ENCODE results near the gene IER5. TPM values are rescaled to one million over a fixed set of nuclear protein-coding genes. Genes with fewer than 3 reads are reported as not detected.
"Not testable (repeated sequence)": the region's sequence is repeated elsewhere in the genome, so short reads cannot be mapped to it uniquely, and the experiment has no call there.

IER5 gene
- total RNA-seq (81.8 TPM), polyA plus RNA-seq (10 to 100 TPM in 1 of 4 donors, 1 to 10 TPM in 3; 6.5 to 14.2 (median 7.7) TPM)

GRCh38 chr1:181088079-181089016 lies at the start of gene IER5:
IER5 (plus strand) TSS chr1:181088700; CDS start chr1:181088903, 203 bp downstream.
- ATAC-seq (ENCODE audit: low read depth in 2 of 2) (peak; percentile 81 to 84), DNase-seq (peak; percentile 93 to 98 (median 96))
- Histone ChIP-seq H3K27me3 (ENCODE audit: control insufficient read depth, insufficient read depth, low read length) (no peaks in the 10 kb centered on the region), H3K9me3 (ENCODE audit: control insufficient read depth in 2 of 2, low read length in 2 of 2) (no peaks in the 10 kb centered on the region), H3K4me1 (ENCODE audit: control insufficient read depth, insufficient read depth, low read length, poor library complexity, severe bottlenecking) (peaks cover 39% of the 10 kb centered on the region), H3K36me3 (ENCODE audit: control insufficient read depth, insufficient read depth, low read length) (no peaks in the 10 kb centered on the region), H3K4me3 (ENCODE audit: low read depth, low read length) (peak within 1 kb of the TSS; percentile 96), H3K27ac (ENCODE audit: insufficient read depth, low read length, poor library complexity, severe bottlenecking) (peak within 1 kb of the TSS; percentile 97)
- peaks cover 8% of the 10 kb centered on the region for H3K27me3 Mint-ChIP-seq
- peaks cover 28 to 55% (median 43%) of the 10 kb centered on the region in 4 donors for H3K4me1 Mint-ChIP-seq
- peak within 1 kb of the TSS; percentile 86 to 98 (median 97) for H3K27ac Mint-ChIP-seq
- peak within 1 kb of the TSS; percentile 99 to 100 (median 99) for H3K4me3 Mint-ChIP-seq
- peaks cover 0 to 2% (median 0%) of the 10 kb centered on the region in 7 donors for H3K9me3 Mint-ChIP-seq
- peaks cover 4% of the 10 kb centered on the region for H3K36me3 Mint-ChIP-seq

DNA sequence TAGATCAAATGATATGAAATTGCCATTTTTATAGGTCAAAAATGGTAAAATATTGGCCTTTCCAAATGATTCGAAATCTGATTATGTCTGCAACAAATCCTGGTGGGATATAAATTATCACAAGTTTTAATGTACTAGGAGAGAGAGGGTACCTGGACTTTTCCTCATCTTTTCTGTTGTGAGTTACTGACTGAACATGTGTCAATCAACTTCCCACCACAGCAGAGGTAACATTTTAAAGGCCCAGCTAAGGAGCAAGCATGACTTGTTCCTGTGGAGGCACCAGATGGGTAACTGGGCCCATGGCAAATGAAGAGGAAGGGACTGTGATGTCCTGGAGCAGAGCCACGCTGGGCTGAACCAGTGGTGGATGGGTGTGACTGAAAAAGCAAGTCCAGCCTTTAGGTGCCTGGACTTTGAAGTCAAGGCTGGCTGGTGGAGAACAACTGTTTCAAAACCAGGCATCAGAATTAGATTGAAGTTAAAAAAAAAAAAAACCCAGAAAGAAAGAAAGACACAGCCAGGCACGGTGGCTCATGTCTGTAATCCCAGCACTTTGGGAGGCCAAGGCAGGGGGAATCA lies 48.1 kb upstream of the IER5 start:
- Mint-ChIP-seq H3K27me3 (no peaks in the 10 kb centered on the region), H3K27ac (peak overlapping the region in 1 of 3 donors; percentile 64), H3K9me3 (no peaks in the 10 kb centered on the region), H3K4me3 (peak overlapping the region in 2 of 4 donors; percentile 16 to 17), H3K4me1 (peaks cover 35 to 80% (median 70%) of the 10 kb centered on the region in 4 donors), H3K36me3 (peaks cover 27% of the 10 kb centered on the region)
- no peak overlapping the region for H3K4me3 ChIP-seq (ENCODE audit: low read depth, low read length)
- peaks cover 10% of the 10 kb centered on the region for H3K36me3 ChIP-seq (ENCODE audit: control insufficient read depth, insufficient read depth, low read length)
- no peak for DNase-seq
- H3K27me3 ChIP-seq (ENCODE audit: control insufficient read depth, insufficient read depth, low read length), result no peaks in the 10 kb centered on the region
- no peak for ATAC-seq (ENCODE audit: low read depth in 2 of 2)
- H3K9me3 ChIP-seq (ENCODE audit: control insufficient read depth in 2 of 2, low read length in 2 of 2), result no peaks in the 10 kb centered on the region
- no peak overlapping the region for H3K27ac ChIP-seq (ENCODE audit: insufficient read depth, low read length, poor library complexity, severe bottlenecking)
- H3K4me1 ChIP-seq (ENCODE audit: control insufficient read depth, insufficient read depth, low read length, poor library complexity, severe bottlenecking), result peaks cover 49% of the 10 kb centered on the region

DNA sequence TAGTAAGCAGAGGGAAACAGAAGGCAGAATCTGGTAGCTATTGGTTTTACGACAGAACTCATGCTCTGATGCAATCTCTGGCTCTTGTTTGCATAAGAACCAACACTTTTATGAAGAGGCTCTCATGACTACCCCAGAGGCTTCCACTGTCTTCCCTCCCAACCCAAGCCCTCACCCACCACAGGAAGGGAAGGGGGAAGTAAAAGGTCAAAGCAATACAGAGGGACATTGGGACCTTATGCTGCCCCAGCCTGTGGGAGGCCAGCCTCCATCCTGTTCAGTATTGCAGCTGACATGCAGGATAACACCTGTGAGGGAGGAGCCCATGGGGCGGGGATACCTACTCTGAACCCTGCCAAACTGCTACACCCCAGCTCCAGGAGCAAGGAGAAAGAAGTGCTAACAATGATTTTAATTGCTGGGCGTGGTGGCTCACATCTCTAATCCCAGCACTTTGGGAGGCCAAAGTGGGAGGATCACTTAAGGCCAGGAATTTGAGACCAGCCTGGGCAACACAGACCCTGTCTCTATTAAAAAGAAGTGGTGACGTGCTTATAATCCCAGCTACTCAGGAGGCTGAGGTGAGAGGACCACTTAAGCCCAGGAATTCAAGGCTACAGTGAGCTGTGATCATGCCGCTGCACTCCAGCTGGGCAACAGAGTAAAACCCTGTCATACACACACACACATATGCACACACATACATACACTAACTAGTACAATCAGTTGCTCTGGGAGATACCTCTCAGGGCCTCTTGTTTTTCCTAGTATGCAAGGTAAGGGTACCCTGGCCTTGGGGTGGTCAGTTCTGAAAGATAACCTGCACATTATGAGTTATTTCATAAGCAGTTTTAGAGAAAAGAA lies 45.2 kb upstream of the IER5 start:
- no peak for DNase-seq
- ATAC-seq (ENCODE audit: low read depth in 2 of 2), result no peak
- H3K4me3 ChIP-seq (ENCODE audit: low read depth, low read length), result no peak overlapping the region
- no peak overlapping the region for H3K4me3 Mint-ChIP-seq
- H3K9me3 Mint-ChIP-seq, result no peaks in the 10 kb centered on the region
- peaks cover 10% of the 10 kb centered on the region for H3K36me3 ChIP-seq (ENCODE audit: control insufficient read depth, insufficient read depth, low read length)
- peaks cover 29% of the 10 kb centered on the region for H3K36me3 Mint-ChIP-seq
- no peak overlapping the region for H3K27ac ChIP-seq (ENCODE audit: insufficient read depth, low read length, poor library complexity, severe bottlenecking)
- H3K27me3 Mint-ChIP-seq, result no peaks in the 10 kb centered on the region
- peaks cover 20% of the 10 kb centered on the region for H3K4me1 ChIP-seq (ENCODE audit: control insufficient read depth, insufficient read depth, low read length, poor library complexity, severe bottlenecking)
- H3K27ac Mint-ChIP-seq, result peak overlapping the region in 1 of 3 donors; percentile 85
- no peaks in the 10 kb centered on the region for H3K27me3 ChIP-seq (ENCODE audit: control insufficient read depth, insufficient read depth, low read length)
- no peaks in the 10 kb centered on the region for H3K9me3 ChIP-seq (ENCODE audit: control insufficient read depth in 2 of 2, low read length in 2 of 2)
- H3K4me1 Mint-ChIP-seq, result peaks cover 9 to 58% (median 46%) of the 10 kb centered on the region in 4 donors

GRCh38 chr1:181044449-181044966 lies 44.0 kb upstream of the IER5 start:
- Histone ChIP-seq H3K9me3 (ENCODE audit: control insufficient read depth in 2 of 2, low read length in 2 of 2) (no peaks in the 10 kb centered on the region), H3K36me3 (ENCODE audit: control insufficient read depth, insufficient read depth, low read length) (peaks cover 11% of the 10 kb centered on the region), H3K27me3 (ENCODE audit: control insufficient read depth, insufficient read depth, low read length) (no peaks in the 10 kb centered on the region), H3K4me3 (ENCODE audit: low read depth, low read length) (no peak overlapping the region), H3K27ac (ENCODE audit: insufficient read depth, low read length, poor library complexity, severe bottlenecking) (no peak overlapping the region), H3K4me1 (ENCODE audit: control insufficient read depth, insufficient read depth, low read length, poor library complexity, severe bottlenecking) (peaks cover 16% of the 10 kb centered on the region)
- no peaks in the 10 kb centered on the region for H3K27me3 Mint-ChIP-seq
- peak; percentile 50 to 81 for ATAC-seq (ENCODE audit: low read depth in 2 of 2)
- peak in 1 of 3 donors; percentile 37 for DNase-seq
- H3K4me3 Mint-ChIP-seq, result peak overlapping the region in 2 of 4 donors; percentile 15 to 21
- H3K4me1 Mint-ChIP-seq, result peaks cover 9 to 47% (median 38%) of the 10 kb centered on the region in 4 donors
- H3K36me3 Mint-ChIP-seq, result peaks cover 28% of the 10 kb centered on the region
- H3K27ac Mint-ChIP-seq, result peak overlapping the region; percentile 80 to 91 (median 87)
- no peaks in the 10 kb centered on the region for H3K9me3 Mint-ChIP-seq

DNA sequence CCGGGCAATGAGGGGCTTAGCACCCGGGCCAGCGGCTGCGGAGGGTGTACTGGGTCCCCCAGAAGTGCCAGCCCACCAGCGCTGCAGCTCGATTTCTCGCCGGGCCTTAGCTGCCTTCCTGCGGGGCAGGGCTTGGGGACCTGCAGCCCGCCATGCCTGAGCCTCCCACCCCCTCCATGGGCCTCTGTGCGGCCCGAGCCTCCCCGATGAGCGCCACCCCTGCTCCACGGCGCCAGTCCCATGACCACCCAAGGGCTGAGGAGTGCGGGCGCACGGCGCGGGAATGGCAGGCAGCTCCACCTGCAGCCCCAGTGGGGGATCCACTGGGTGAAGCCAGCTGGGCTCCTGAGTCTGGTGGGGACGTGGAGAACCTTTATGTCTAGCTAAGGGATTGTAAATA lies 42.6 kb upstream of the IER5 start:
- H3K9me3 ChIP-seq (ENCODE audit: control insufficient read depth in 2 of 2, low read length in 2 of 2); ATAC-seq (ENCODE audit: low read depth in 2 of 2); H3K4me3 ChIP-seq (ENCODE audit: low read depth, low read length); H3K27me3 Mint-ChIP-seq; H3K27ac ChIP-seq (ENCODE audit: insufficient read depth, low read length, poor library complexity, severe bottlenecking); H3K9me3 Mint-ChIP-seq; H3K27me3 ChIP-seq (ENCODE audit: control insufficient read depth, insufficient read depth, low read length); DNase-seq; H3K4me3 Mint-ChIP-seq; H3K27ac Mint-ChIP-seq: not testable (repeated sequence)
- peaks cover 11% of the 10 kb centered on the region for H3K4me1 ChIP-seq (ENCODE audit: control insufficient read depth, insufficient read depth, low read length, poor library complexity, severe bottlenecking)
- Mint-ChIP-seq H3K4me1 (peaks cover 4 to 37% (median 30%) of the 10 kb centered on the region in 4 donors), H3K36me3 (peaks cover 24% of the 10 kb centered on the region)
- H3K36me3 ChIP-seq (ENCODE audit: control insufficient read depth, insufficient read depth, low read length), result peaks cover 20% of the 10 kb centered on the region

DNA sequence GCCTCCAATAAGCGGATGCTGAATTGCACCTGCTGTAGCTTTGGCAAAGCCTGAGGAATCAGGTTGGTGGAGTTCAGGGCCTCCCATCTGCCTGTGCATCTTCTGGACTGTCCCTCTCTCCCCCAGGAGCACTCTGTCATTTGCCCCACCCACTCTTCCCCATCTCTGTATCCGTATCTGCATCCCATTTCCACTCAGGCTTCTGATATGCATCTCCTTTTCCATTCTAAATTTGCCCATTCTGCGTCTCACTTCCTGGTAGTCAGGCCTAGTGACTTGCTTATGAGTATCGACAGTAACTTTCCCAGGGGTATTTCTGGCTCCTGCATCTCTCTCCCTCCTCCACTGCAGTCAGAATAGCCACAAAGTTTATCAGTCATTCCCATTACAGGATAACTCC lies 39.1 kb upstream of the IER5 start:
- Mint-ChIP-seq H3K36me3 (peaks cover 44% of the 10 kb centered on the region), H3K27me3 (no peaks in the 10 kb centered on the region), H3K27ac (no peak overlapping the region), H3K4me1 (peaks cover 4 to 15% (median 9%) of the 10 kb centered on the region in 4 donors), H3K9me3 (peaks cover 0 to 1% (median 0%) of the 10 kb centered on the region in 7 donors), H3K4me3 (no peak overlapping the region)
- H3K27ac ChIP-seq (ENCODE audit: insufficient read depth, low read length, poor library complexity, severe bottlenecking), result no peak overlapping the region
- H3K27me3 ChIP-seq (ENCODE audit: control insufficient read depth, insufficient read depth, low read length), result no peaks in the 10 kb centered on the region
- H3K36me3 ChIP-seq (ENCODE audit: control insufficient read depth, insufficient read depth, low read length), result peaks cover 34% of the 10 kb centered on the region
- H3K9me3 ChIP-seq (ENCODE audit: control insufficient read depth in 2 of 2, low read length in 2 of 2), result no peaks in the 10 kb centered on the region
- no peak for DNase-seq
- ATAC-seq (ENCODE audit: low read depth in 2 of 2), result no peak
- H3K4me1 ChIP-seq (ENCODE audit: control insufficient read depth, insufficient read depth, low read length, poor library complexity, severe bottlenecking), result peaks cover 3% of the 10 kb centered on the region
- H3K4me3 ChIP-seq (ENCODE audit: low read depth, low read length), result no peak overlapping the region

DNA sequence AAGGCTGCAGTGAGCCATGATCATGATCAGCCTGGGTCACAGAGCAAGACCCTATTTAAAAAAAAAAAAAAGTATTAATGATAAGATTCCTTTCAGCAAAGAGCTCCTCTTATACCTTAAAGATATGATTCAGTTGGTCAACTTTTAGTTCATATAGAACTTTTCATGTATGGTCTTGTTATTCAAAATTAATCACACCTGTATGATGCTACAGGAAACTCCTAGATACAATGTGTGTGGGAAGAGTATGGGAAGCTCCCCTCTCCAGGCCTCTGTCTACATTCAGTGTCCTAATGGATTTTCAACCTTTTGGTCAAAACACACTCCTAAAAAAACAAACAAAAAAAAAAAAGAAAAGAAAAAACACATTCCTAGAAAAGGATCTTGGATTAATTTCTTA lies 37.6 kb upstream of the IER5 start:
- Mint-ChIP-seq H3K27me3 (no peaks in the 10 kb centered on the region), H3K4me3 (no peak overlapping the region), H3K4me1 (peaks cover 0 to 13% (median 8%) of the 10 kb centered on the region in 4 donors), H3K36me3 (peaks cover 48% of the 10 kb centered on the region), H3K27ac (no peak overlapping the region), H3K9me3 (peaks cover 0 to 1% (median 0%) of the 10 kb centered on the region in 7 donors)
- no peak for ATAC-seq (ENCODE audit: low read depth in 2 of 2)
- no peak overlapping the region for H3K4me3 ChIP-seq (ENCODE audit: low read depth, low read length)
- no peak for DNase-seq
- H3K36me3 ChIP-seq (ENCODE audit: control insufficient read depth, insufficient read depth, low read length), result peaks cover 44% of the 10 kb centered on the region
- no peaks in the 10 kb centered on the region for H3K27me3 ChIP-seq (ENCODE audit: control insufficient read depth, insufficient read depth, low read length)
- no peaks in the 10 kb centered on the region for H3K9me3 ChIP-seq (ENCODE audit: control insufficient read depth in 2 of 2, low read length in 2 of 2)
- no peaks in the 10 kb centered on the region for H3K4me1 ChIP-seq (ENCODE audit: control insufficient read depth, insufficient read depth, low read length, poor library complexity, severe bottlenecking)
- H3K27ac ChIP-seq (ENCODE audit: insufficient read depth, low read length, poor library complexity, severe bottlenecking), result no peak overlapping the region
